Omental fat pad (tissue), 4 donors: ENCODE measurements around the gene XAF1. TPM values are rescaled to one million over a fixed set of nuclear protein-coding genes. Genes with fewer than 3 reads are reported as not detected.
"Not testable (repeated sequence)": the region's sequence is repeated elsewhere in the genome, so short reads cannot be mapped to it uniquely, and the experiment has no call there.

Experiments
- ATAC-seq: fragments of 150-250 bp; one replicate; pipeline ENCODE4 v1.9.1; 2016; ENCODE audit warnings: mild to moderate bottlenecking, moderate library complexity; ENCODE audit not compliant: low FRiP score
- DNase-seq: peaks from one replicate; pipeline ENCODE4 v3.0.0-alpha.2; 2019; ENCODE audit warnings: low spot score
- CTCF ChIP-seq, 3 donors: fragments of 450-650 bp; IDR thresholded peaks; one replicate each; pipeline ENCODE4 v1.5.1; 2016 to 2017; ENCODE audit warnings: antibody characterized with exemption in 3 of 3, mild to moderate bottlenecking in 3 of 3, moderate library complexity in 2 of 3
- total RNA-seq, 4 donors: library from RNA; depleted of rRNA; stranded (reverse); fragments of >200 nt; gene quantifications; one replicate each; pipeline ENCODE4 v1.1.0, GENCODE V29; 2016

The XAF1 gene
- total RNA-seq, 4 donors from 2014 or later, result 17.5 to 201 (median 33.6) TPM

GRCh38 chr17:6772016-6772415, 16.2 kb downstream of the XAF1 start:
- no peak for TF ChIP-seq CTCF (IDR thresholded peaks at IDR 0.05)
- no peak for ATAC-seq

GRCh38 chr17:6774906-6775305, 19.1 kb downstream of the XAF1 start:
- not testable (repeated sequence) for ATAC-seq, DNase-seq

More at GRCh38 chr17:6772016-6772415, 16.2 kb downstream of the XAF1 start:
- DNase-seq, result no peak

- no peak for ATAC-seq
- no peak for DNase-seq
- TF ChIP-seq CTCF (IDR thresholded peaks at IDR 0.05), result no peak
Observed at GRCh38 chr17:6775871-6776405, 20.1 kb downstream of the XAF1 start, which contains the start of gene FBXO39. Gene FBXO39 (plus strand): TSS chr17:6776215. CDS start chr17:6779869, 3,654 bp downstream.

DNA sequence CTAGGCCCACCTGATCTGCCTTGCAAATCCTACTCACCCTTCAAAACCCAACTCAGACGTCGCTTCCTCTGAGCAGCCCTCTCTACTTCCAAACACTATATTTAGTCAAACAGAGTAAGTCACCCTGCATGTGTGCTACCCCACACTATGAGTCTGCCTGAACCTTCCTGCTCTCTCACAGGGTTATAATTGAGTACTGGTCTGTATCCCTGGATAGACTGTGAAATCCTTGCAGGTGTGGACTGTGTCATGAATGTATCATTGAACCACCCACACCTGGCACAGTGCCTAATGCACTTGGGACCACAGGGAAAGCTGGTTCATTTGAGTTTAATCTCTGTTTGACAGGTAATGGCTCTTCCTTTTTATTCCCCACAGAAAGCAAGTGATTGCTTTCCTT, 23.6 kb downstream of the XAF1 start:
- ATAC-seq (no peak), DNase-seq (no peak)
- no peak for TF ChIP-seq CTCF (IDR thresholded peaks at IDR 0.05)

DNA sequence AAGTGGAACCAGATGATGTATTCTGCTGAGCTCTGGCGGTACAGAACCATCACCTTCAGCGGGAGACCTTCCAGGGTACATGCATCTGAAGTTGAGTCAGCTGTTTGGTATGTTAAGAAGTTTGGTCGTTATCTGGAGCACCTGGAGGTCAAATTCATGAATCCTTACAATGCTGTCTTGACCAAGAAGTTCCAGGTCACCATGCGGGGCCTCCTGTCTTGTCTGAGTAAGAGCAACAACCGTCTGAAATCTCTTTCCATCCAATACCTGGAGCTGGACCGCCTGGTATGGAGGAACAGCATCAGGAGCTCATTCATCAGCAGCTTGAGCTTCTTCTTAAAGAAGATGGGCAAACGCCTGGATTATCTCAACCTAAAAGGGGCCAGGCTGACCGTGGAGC, 24.2 kb downstream of the XAF1 start:
- TF ChIP-seq CTCF (IDR thresholded peaks at IDR 0.05), result no peak
- ATAC-seq (no peak), DNase-seq (no peak)

- no peak for TF ChIP-seq CTCF (IDR thresholded peaks at IDR 0.05)
- DNase-seq, result no peak
- no peak for ATAC-seq
Observed at GRCh38 chr17:6780886-6781285, 25.0 kb downstream of the XAF1 start.

GRCh38 chr17:6782244-6782643, 26.4 kb downstream of the XAF1 start:
- no peak for TF ChIP-seq CTCF (IDR thresholded peaks at IDR 0.05)
- no peak for DNase-seq
- ATAC-seq, result no peak
